Spleen (tissue), 11 donors: ENCODE results near the gene TSPAN10. TPM values are rescaled to one million over a fixed set of nuclear protein-coding genes. Genes with fewer than 3 reads are reported as not detected.

Experiments
- DNase-seq: peaks from one replicate; pipeline ENCODE4 v3.0.0-alpha.2; 2020
- H3K27ac ChIP-seq, 8 donors: fragments of 200-600 bp; sonication (generic) in 7 of 8; 1 replicate in 4 of 8; 2 replicates in 4 of 8; pipeline versions ENCODE4 v1.5.0 to v1.8.0; 2016 to 2021; ENCODE audit warnings: inconsistent platforms in 4 of 8, mild to moderate bottlenecking in 4 of 8, moderate library complexity in 1 of 8
- H3K27me3 ChIP-seq, 7 donors: fragments of 200-600 bp; sonication (generic) in 6 of 7; replicated peaks in 1 of 7; 1 replicate in 4 of 7; 2 replicates in 3 of 7; pipeline versions ENCODE4 v1.5.0 to v1.8.0; 2016 to 2021; ENCODE audit warnings: inconsistent platforms in 3 of 7, mild to moderate bottlenecking in 1 of 7
- H3K36me3 ChIP-seq, 6 donors: fragments of 200-600 bp; sonication (generic) in 5 of 6; 1 replicate in 4 of 6; 2 replicates in 2 of 6; pipeline versions ENCODE4 v1.5.0 to v1.8.0; 2016 to 2021; ENCODE audit warnings: inconsistent platforms in 2 of 6
- H3K4me1 ChIP-seq, 6 donors: fragments of 200-600 bp; sonication (generic) in 5 of 6; 1 replicate in 3 of 6; 2 replicates in 3 of 6; pipeline versions ENCODE4 v1.5.0 to v1.8.0; 2016 to 2021; ENCODE audit warnings: inconsistent platforms in 3 of 6
- H3K4me3 ChIP-seq, 8 donors: fragments of 200-600 bp; sonication (generic) in 7 of 8; 1 replicate in 4 of 8; 2 replicates in 4 of 8; pipeline versions ENCODE4 v1.5.0 to v1.8.0; 2016 to 2021; ENCODE audit warnings: inconsistent platforms in 4 of 8, mild to moderate bottlenecking in 4 of 8, moderate library complexity in 2 of 8
- H3K9me3 ChIP-seq, 8 donors: fragments of 200-600 bp; sonication (generic) in 7 of 8; 1 replicate in 4 of 8; 2 replicates in 4 of 8; pipeline versions ENCODE4 v1.5.0 to v1.8.0; 2016 to 2021; ENCODE audit warnings: inconsistent platforms in 4 of 8
- POLR2A ChIP-seq, 3 donors: fragments of 450-650 bp; IDR thresholded peaks; one replicate each; pipeline ENCODE4 v1.5.1; 2017; ENCODE audit warnings: antibody characterized with exemption in 3 of 3, mild to moderate bottlenecking in 1 of 3
- POLR2AphosphoS5 ChIP-seq, 3 donors: sonication (generic); formaldehyde crosslinking; IDR thresholded peaks; one replicate each; pipeline ENCODE4 v1.5.1; 2017; ENCODE audit warnings: antibody characterized with exemption in 3 of 3
- WGBS, 5 donors: extraction: QIAGEN DNeasy Blood & Tissue Kit in 3 of 5; methylation state at CpG; one replicate each; pipeline versions ENCODE4 v1.1.5 to v1.1.7; 2013 to 2018; 5-methylcytosine and 5-hydroxymethylcytosine counted together
- intact Hi-C: fragments of 100-400 bp; cut with DNase I; formaldehyde crosslinking; loops from one replicate; pipeline ENCODE4 v1.15.0; 2023; ENCODE audit warnings: low total_unique reads
- polyA plus RNA-seq, 3 donors: library from polyadenylated mRNA; stranded (reverse); fragments of 200-250 nt; gene quantifications; one replicate each; pipeline ENCODE4 v1.2.1, GENCODE V29; 2013
- total RNA-seq, 7 donors: library from RNA; depleted of rRNA in 3 of 7; stranded (reverse); fragments of >200 nt in 3 of 7; fragmentation: NEBNext Ultra II Directional in 4 of 7; extraction: Animal tissue kit (Norgen Biotek cat#: 25700) in 4 of 7; gene quantifications; one replicate each; pipeline versions ENCODE4 v1.1.0 to v1.2.1, GENCODE V29; 2016 to 2021
- TF ChIP-seq, protein P1 (sequence below), 11 experiments: fragments of 200-600 bp in 7 of 11; fragments of 450-650 bp in 4 of 11; sonication (generic) in 4 of 11; IDR thresholded peaks in 8 of 11; conservative IDR thresholded peaks in 3 of 11; 1 replicate in 7 of 11; 2 replicates in 4 of 11; pipeline versions ENCODE4 v1.4.0 to v1.8.0; 2016 to 2021; ENCODE audit warnings: antibody characterized with exemption in 11 of 11, inconsistent platforms in 4 of 11, mild to moderate bottlenecking in 1 of 11
- donor health status: healthy with polysubstance abuse.
- donor health status: DM: no; HTN: no; CAD: no; lungs with moderate emphysema.
- donor health status: DM: no; HTN: no; CAD: no.
- donor health status: Bipolar disorder and iron deficiency.
- donor health status: healthy.
- donor health status: DM: no; HTN: no; CAD: no.
- donor health status: DM: yes; HTN: yes; CAD: no.

Gene TSPAN10
- total and polyA plus RNA-seq, 10 donors, result 0.37 to 3.0 (median 1.1) TPM; not detected in 2

DNA sequence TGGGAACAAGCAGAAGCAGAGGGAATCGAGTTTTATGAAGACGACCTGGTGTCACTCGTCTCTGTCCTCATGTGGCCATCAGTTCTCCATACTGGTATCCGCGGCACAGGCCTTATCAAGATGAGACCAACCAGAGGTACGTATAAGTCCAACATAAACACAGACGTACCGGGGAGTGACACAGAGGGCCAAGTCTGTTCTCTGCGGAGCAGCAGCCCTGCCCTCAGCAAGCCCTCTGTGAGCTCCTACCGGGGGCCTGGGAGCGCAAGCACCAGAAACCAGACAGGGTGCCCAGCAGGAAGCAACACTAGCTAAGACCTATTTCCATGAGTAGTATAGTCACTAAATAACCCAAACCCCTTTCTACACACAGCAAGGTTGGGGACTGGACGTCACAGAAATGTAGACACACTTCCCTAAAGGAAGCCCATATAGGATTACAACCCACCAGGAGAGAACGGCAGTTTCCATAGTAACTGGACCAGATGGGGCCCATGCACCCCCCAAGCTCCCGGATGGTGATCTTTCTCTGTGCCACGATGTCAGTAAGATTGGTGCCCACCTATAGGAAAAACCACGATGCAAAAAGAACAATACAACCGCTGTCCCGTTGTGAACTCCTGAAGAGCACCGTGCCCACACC lies 45.7 kb downstream of the TSPAN10 start:
- no peaks in the 10 kb centered on the region for H3K27me3 ChIP-seq
- peak overlapping the region; percentile 89 to 100 (median 98) for H3K4me3 ChIP-seq
- peak overlapping the region in 6 of 8 donors; percentile 77 to 95 (median 90) for H3K27ac ChIP-seq
- H3K4me1 ChIP-seq, result peaks cover 19 to 58% (median 39%) of the 10 kb centered on the region in 6 donors
- 41 to 49% (median 44%) methylated on average over 19 of the region's 19 CpGs for WGBS, 5 donors
- intact Hi-C loops, result no loop called here
- TF ChIP-seq, protein P1, sequence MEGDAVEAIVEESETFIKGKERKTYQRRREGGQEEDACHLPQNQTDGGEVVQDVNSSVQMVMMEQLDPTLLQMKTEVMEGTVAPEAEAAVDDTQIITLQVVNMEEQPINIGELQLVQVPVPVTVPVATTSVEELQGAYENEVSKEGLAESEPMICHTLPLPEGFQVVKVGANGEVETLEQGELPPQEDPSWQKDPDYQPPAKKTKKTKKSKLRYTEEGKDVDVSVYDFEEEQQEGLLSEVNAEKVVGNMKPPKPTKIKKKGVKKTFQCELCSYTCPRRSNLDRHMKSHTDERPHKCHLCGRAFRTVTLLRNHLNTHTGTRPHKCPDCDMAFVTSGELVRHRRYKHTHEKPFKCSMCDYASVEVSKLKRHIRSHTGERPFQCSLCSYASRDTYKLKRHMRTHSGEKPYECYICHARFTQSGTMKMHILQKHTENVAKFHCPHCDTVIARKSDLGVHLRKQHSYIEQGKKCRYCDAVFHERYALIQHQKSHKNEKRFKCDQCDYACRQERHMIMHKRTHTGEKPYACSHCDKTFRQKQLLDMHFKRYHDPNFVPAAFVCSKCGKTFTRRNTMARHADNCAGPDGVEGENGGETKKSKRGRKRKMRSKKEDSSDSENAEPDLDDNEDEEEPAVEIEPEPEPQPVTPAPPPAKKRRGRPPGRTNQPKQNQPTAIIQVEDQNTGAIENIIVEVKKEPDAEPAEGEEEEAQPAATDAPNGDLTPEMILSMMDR (IDR thresholded peaks at IDR 0.05 in 8 of 11, conservative IDR thresholded peaks at IDR 0.05 in 3 of 11), result no peak
- TF ChIP-seq POLR2AphosphoS5 (IDR thresholded peaks at IDR 0.05), result no peak
- TF ChIP-seq POLR2A (IDR thresholded peaks at IDR 0.05), result no peak
- no peaks in the 10 kb centered on the region for H3K9me3 ChIP-seq
- no peak for DNase-seq
- peaks cover 0 to 60% (median 32%) of the 10 kb centered on the region in 6 donors for H3K36me3 ChIP-seq

DNA sequence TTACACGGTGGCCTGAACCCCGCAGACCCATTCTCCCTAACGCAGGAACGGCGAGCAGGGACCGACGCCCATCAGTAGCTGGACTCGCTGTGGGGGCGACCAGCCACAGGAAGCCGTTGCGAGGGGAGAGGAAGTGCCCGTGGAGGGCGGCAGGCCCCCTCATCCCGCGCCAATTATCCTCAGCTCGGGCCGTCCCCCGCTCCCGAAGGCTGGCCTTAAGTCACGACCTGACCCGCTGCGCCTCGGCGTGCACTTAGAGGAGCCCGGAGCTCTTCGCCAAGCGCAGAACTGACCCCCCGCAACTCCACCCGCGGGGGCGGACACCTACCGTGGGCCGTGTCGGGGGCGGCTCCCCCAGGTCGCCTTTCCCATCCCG lies 46.2 kb downstream of the TSPAN10 start:
- Histone ChIP-seq H3K27ac (peak overlapping the region; percentile 48 to 95 (median 88)), H3K27me3 (no peaks in the 10 kb centered on the region), H3K36me3 (peaks cover 0 to 65% (median 38%) of the 10 kb centered on the region in 6 donors), H3K9me3 (no peaks in the 10 kb centered on the region), H3K4me1 (peaks cover 19 to 60% (median 39%) of the 10 kb centered on the region in 6 donors), H3K4me3 (peak overlapping the region; percentile 89 to 100 (median 98))
- WGBS, 5 donors, result 0 to 1% (median 0%) methylated on average over 11 to 37 of the region's 37 CpGs
- intact Hi-C loops, result no loop called here
- no peak for DNase-seq
- TF ChIP-seq POLR2A (IDR thresholded peaks at IDR 0.05), result no peak
- no peak for TF ChIP-seq POLR2AphosphoS5 (IDR thresholded peaks at IDR 0.05)
- TF ChIP-seq, protein P1 (IDR thresholded peaks at IDR 0.05 in 8 of 11, conservative IDR thresholded peaks at IDR 0.05 in 3 of 11), result no peak

DNA sequence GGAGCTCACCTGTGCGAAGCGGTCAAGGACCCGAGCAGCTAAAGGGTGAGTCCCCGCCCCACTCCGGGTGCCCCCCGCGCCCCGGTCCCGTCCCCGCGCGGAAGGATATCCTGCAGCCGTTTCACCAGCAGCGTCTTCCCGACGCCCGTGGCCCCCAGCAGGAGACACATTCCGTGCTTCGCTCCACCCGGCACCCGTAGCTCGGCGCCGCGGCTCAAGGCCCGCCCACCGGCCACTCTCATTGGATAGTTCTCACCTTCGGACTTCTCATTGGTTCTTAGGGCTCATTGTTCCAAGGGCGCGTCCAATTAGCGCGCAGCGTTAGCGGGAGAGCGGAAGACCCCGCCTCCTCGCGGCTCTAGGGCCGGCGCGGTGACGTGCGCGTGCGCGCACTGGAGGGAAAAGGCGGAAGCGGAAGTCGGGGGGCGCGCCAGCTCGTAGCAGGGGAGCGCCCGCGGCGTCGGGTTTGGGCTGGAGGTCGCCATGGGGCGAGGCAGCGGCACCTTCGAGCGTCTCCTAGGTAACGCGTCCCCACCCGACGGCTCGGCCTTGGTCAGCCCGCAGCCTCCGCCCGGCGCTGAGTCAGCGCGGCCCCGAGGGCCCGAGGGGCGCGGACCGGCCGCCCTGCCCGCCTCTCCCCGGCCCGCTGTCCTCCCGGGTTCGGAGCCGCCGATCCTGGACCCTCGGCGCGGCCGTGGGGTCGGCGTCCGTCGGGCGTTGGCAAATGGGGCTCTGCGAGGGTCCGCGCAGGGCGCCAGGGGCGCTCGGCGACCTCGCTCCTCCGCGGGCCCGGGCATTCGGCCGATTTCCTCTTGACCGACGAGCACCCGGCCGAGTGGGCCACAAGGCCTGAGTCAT lies 46.8 kb downstream of the TSPAN10 start, which contains the start of the genes ARL16 and HGS:
Gene ARL16 (minus strand): TSS at position 214 of the 858 bp plus-strand sequence. CDS start 44 bp downstream, at position 170.
Gene HGS (plus strand): TSS at position 428 of the 858 bp plus-strand sequence. CDS start 56 bp downstream, at position 484.
- H3K4me1 ChIP-seq, result peaks cover 19 to 60% (median 39%) of the 10 kb centered on the region in 6 donors
- peak within 1 kb of the TSS; percentile 89 to 100 (median 98) for H3K4me3 ChIP-seq
- no peaks in the 10 kb centered on the region for H3K9me3 ChIP-seq
- WGBS, 5 donors, result 0 to 1% (median 1%) methylated on average over 16 to 112 of the region's 112 CpGs
- intact Hi-C loops, result no loop called here
- TF ChIP-seq, protein P1 (IDR thresholded peaks at IDR 0.05 in 8 of 11, conservative IDR thresholded peaks at IDR 0.05 in 3 of 11), result peak in 5 of 11 experiments; percentile 15 to 46 (median 25)
- peak in 1 of 3 donors; percentile 12 for TF ChIP-seq POLR2A (IDR thresholded peaks at IDR 0.05)
- peak; percentile 90 to 95 (median 92) for TF ChIP-seq POLR2AphosphoS5 (IDR thresholded peaks at IDR 0.05)
- H3K36me3 ChIP-seq, result peaks cover 0 to 71% (median 44%) of the 10 kb centered on the region in 6 donors
- no peaks in the 10 kb centered on the region for H3K27me3 ChIP-seq
- H3K27ac ChIP-seq, result peak within 1 kb of the TSS; percentile 75 to 95 (median 88)
- DNase-seq, result peak; percentile 98
